OCI-M2 (cell line): Measurements from ENCODE around the gene TGFBR3.

Experiments
- DNase-seq: peaks from one replicate; lab custom pipeline; 2025; ENCODE audit not compliant: unreplicated experiment; lab: John Stamatoyannopoulos, UW

Gene TGFBR3

GRCh38 chr1:91885716-91886506 is at the start of gene TGFBR3:
TSS of gene TGFBR3 (minus strand) at chr1:91886151. CDS start at chr1:91861531, 24,620 bp downstream.
- no peak for DNase-seq

DNA sequence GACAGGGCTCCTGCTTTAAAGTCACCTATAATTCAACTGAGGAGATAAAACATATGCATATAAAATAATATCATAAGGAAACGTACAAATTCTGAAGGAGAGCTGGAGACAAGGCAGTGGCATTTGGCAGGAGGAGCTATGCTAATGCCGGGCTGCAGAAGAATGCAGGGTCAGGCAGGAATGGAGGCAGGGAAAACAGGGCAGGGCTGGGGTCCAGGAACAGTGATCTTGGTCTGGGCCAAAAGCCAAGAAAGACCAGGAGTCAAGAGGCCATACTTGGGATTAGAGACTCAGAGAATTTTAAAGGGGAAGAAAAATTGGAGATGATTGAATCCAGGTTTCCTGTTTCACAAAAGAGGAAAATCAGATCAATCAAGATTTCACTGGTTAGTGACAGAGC is 43.3 kb upstream of the TGFBR3 start:
- DNase-seq, result no peak

- DNase-seq, result no peak
These were observed 42.1 kb upstream of the TGFBR3 start for GRCh38 chr1:91928026-91928425.

- DNase-seq, result no peak
These were observed 39.9 kb upstream of the TGFBR3 start for GRCh38 chr1:91925644-91926435.

GRCh38 chr1:91924146-91924545 is 38.2 kb upstream of the TGFBR3 start:
- DNase-seq, result no peak

GRCh38 chr1:91919962-91920361 is 34.0 kb upstream of the TGFBR3 start:
- no peak for DNase-seq

GRCh38 chr1:91916811-91917460 is 31.0 kb upstream of the TGFBR3 start:
- DNase-seq, result no peak

GRCh38 chr1:91916046-91916445 is 30.1 kb upstream of the TGFBR3 start:
- DNase-seq, result no peak

GRCh38 chr1:91913018-91913417 is 27.1 kb upstream of the TGFBR3 start:
- DNase-seq, result no peak

- DNase-seq, result no peak
These were observed 26.3 kb upstream of the TGFBR3 start for GRCh38 chr1:91912266-91912665.

- no peak for DNase-seq
These were observed 15.3 kb upstream of the TGFBR3 start for GRCh38 chr1:91901231-91901630.

DNA sequence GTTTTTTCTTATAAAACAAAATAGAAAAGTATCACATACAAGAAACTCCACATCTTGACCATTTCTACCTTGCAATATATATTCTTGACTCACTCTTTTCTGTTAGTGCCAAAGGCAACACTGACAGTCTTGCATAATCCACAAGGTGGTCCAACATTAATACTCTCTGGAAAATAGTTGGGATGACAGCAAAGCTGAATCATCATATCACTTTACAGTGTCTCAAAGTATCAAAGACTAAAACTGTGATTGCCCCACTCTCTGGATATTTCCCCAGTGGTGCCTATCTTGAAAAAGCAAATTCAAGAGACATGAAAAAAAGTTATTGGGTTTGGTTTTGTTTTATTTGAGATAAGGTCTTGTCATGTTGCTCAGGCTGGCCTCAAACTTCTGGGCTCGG is 14.6 kb upstream of the TGFBR3 start:
- no peak for DNase-seq

DNA sequence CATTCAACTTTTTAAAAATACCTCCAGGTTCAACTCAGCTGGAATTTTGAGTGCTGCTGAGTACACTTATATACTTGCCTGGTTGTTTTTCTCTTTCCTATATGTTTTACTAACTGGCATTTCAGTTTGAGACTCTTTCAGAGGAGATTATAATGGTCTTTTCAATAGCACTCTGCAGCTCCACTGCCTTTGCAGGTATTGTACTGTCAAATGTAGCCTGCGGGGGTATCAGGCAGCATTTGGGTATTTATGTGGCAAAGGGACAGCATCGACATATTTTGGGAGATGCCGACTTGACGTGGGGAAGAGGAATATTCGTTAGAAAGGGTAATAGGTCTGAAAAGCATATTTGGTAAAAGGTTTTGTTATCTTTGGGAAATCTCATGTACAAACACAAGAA is 11.1 kb upstream of the TGFBR3 start:
- no peak for DNase-seq

DNA sequence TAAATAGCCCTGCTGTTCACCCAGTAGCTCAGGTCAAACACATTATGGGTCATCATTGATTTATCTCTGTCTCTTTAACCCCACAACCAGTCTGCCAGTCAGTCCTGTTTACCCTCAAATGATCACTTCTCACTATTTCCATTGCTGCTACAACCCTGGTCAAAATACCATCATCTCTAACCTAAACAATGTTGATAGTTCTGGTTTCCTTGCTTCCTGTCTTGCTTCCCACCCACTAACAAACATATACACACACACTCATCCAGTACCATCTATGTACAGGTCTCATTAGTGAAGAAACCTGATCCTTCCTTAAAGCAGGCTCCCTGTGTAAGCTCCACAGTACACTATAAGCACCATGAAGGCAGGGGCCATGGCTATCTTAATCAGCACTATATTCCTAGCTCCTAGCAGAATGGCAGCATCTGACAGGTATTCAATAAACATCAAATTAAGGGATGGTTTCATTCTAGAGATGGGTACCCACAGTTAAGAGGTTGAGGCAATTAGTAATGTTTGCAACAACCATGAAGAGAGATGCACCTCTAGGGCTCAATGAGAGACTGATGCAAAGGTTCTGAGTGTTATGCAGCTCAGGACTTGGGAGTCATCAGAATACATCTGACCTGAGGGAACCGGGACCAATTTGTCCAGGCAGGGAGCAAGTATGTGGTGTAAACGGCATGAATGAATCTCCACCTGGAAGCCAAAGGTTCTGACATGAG is 10.0 kb upstream of the TGFBR3 start:
- DNase-seq, result no peak

DNA sequence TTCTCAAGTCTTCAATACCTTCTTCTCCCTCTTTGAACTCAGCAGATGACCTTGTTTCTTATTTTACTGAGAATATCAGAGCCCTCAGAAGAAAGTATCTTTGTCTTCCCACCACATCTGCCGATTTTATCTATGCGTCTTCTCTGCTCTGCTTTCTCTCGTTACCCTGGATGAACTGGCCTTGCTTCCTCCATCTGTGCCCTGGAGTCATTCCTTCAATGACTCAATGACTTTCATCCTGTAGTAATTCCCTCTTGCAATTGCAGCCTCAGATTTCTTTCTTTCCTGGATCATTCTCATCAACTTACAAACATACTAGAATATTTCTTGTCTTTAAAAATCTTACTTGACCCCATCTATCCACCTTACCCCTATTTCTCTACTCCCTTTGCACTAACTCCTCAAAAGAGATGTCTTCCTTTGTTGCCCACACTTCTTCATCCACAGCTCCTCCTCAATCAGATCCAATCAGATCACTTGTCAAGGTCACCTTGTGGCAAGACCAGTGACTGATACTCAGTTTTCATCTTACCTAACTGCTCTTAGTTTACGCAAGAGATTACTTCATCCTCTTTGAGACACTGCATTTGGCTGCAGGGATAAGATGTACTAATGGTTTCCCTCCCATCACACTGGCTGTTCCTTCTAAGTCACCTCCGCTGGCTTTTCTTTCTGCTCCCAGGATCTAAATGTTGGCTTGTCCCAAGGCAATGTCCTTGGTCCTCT is 8.2 kb upstream of the TGFBR3 start:
- no peak for DNase-seq

DNA sequence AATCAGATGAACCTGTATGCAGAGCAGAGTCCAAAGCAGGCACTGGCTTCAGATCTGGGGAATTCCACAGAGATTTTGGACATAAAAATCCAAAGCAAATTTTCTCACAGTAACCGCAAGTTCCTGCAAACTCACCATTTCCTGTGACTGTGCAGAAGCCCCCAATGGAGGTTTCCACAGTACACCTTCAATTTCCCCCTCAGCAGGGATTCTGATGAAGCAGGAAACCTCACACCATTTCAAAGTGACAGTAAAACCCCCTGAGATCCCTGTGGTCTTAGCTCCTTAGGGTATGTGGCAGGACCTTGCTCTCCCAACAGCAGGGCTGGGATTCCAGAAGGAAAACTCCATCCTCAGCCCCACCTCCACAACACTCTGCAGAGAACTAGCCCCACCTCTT is 6.0 kb upstream of the TGFBR3 start:
- no peak for DNase-seq

DNA sequence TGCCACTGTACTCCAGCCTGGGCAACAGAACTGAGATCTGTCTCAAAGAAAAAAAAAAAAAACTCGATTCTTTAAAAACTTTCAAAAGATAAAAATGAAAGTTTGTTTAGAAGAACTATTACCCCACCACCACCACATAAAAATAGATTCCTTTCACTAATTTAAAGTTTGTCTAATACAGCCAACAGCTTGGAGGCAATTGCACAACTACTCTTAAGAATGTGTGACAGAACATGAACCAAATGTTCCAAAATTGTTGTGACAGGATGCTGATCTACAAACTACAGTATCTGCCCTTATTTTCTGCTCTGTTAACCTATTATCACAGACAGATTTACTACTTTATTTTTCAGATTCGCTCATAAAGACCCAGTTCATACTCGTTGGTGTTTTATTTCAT is 5.5 kb upstream of the TGFBR3 start:
- DNase-seq, result no peak

- no peak for DNase-seq
These were observed 3.9 kb upstream of the TGFBR3 start for GRCh38 chr1:91889717-91890459.

DNA sequence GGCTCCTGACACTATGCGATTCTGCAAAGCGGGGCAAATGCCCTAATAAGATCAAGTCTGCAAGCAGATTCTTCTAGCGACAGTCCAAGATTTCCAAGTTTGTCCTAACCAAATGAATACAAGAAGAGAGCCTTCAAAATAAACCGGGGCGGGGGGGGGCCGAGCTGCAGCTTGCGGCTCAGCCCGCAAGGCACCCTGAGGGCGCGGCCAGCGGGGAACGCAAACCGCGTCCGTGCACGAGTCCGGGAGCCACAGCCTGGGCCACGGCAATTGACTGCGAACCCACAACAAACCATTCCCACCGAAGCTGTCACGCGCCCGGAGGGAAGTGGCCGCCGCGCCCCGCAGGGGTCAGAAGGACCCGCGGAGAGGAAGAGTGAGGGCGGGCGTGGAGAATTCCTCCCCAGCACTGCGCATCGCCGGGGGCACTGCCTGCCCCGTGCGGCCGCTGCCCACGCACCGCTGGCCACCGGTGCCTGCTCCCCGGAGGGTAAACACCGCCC is 687 bp downstream of the TGFBR3 start:
- DNase-seq, result no peak
